Chondrocyte (in vitro differentiated cells): ENCODE measurements around the gene LRMDA. TPM values are rescaled to one million over a fixed set of nuclear protein-coding genes. Genes with fewer than 3 reads are reported as not detected.

Experiments
- DNase-seq: peaks from one replicate; pipeline ENCODE4 v3.0.0; 2021; ENCODE audit warnings: mixed read lengths, low spot score
- H3K27ac Mint-ChIP-seq: one replicate; pipeline ENCODE4 v1.8.0; 2021; ENCODE audit warnings: mild to moderate bottlenecking, moderate library complexity, mixed read lengths; ENCODE audit not compliant: unreplicated experiment
- H3K27me3 Mint-ChIP-seq: 2 replicates; pipeline ENCODE4 v1.8.0; 2021; ENCODE audit warnings: low read depth, mixed read lengths
- H3K36me3 Mint-ChIP-seq: 2 replicates; pipeline ENCODE4 v1.8.0; 2021; ENCODE audit warnings: low read depth, mixed read lengths
- H3K4me1 Mint-ChIP-seq: 2 replicates; pipeline ENCODE4 v1.8.0; 2021; ENCODE audit warnings: low read depth, mild to moderate bottlenecking, mixed read lengths
- H3K4me3 Mint-ChIP-seq: one replicate; pipeline ENCODE4 v1.8.0; 2021; ENCODE audit warnings: mild to moderate bottlenecking, moderate library complexity, mixed read lengths; ENCODE audit not compliant: unreplicated experiment
- H3K9me3 Mint-ChIP-seq: 2 replicates; pipeline ENCODE4 v1.8.0; 2021; ENCODE audit warnings: low read depth, mixed read lengths
- CTCF ChIP-seq: fragments of 200-600 bp; sonication (generic); IDR thresholded peaks from 2 replicates; pipeline ENCODE4 v1.5.0; 2021; ENCODE audit warnings: antibody characterized with exemption, mild to moderate bottlenecking, moderate library complexity
- total RNA-seq: library from RNA; stranded (reverse); gene quantifications from 3 replicates; pipeline ENCODE4 v1.2.1, GENCODE V29; 2021

Gene LRMDA
- total RNA-seq, 1 donor from 2014 or later: 2.8 TPM

DNA sequence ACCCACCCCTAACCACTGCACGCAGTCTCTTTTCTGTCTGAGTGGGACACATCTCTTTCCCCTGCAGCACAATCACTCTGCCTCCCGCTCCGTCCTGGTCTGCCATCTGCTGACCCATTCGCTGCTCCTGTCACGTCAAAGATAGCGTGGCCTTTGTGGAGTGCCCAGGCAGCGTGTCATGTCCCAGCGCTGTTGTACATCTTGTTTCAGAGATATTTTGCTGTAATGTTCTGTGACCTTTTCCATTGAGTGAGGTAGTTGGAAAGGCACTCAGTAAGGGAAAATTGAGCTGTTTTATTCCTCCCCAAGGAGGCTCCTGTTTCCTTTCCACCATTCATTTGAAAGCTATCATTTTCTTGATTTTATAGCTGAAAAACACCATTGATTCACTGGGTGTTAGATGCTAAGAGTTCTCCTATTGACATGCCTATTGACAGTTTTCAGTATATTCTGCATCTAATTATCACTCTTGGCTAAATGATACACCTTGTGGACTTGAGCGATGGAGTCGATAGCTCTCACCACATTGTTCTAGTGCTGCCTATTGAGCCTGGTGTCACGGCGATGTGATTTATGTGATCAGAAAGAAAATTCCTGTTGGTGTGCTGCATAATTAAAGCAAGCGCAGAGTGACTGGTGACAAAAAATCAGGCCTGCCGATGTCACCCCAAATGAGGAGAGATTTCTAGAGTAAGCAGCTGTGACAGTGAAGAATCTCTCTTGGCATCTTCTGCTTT lies 372.6 kb downstream of the LRMDA start:
- Mint-ChIP-seq H3K27ac (no peak overlapping the region), H3K27me3 (peaks cover 37% of the 10 kb centered on the region), H3K4me1 (no peaks in the 10 kb centered on the region), H3K36me3 (peaks cover 1% of the 10 kb centered on the region), H3K9me3 (no peaks in the 10 kb centered on the region), H3K4me3 (no peak overlapping the region)
- TF ChIP-seq CTCF: no peak
- no peak for DNase-seq

DNA sequence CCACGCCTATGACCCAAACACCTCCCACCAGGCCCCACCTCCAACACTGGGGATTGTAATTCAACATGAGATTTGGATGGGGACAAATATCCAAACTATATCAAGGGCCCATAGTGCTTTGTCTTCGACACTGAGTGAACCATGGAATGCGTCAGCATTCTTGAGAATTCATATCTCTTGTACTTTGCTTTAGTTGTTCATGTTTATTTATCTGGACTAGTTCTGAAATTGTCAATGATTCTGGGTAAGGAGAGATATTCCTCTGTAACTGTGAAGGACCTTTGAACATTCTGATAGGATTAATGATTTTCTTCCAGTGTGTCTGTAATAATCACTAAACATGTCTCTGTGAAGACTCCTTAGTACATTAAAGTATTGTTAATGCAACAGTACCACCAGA lies 374.8 kb downstream of the LRMDA start:
- Mint-ChIP-seq H3K27ac (no peak overlapping the region), H3K9me3 (no peaks in the 10 kb centered on the region), H3K36me3 (no peaks in the 10 kb centered on the region), H3K4me3 (no peak overlapping the region), H3K4me1 (no peaks in the 10 kb centered on the region), H3K27me3 (peaks cover 32% of the 10 kb centered on the region)
- DNase-seq: no peak
- no peak for TF ChIP-seq CTCF

GRCh38 chr10:75807456-75807855 lies 376.0 kb downstream of the LRMDA start:
- H3K4me3 Mint-ChIP-seq: no peak overlapping the region
- TF ChIP-seq CTCF: no peak
- no peak for DNase-seq
- H3K36me3 Mint-ChIP-seq: no peaks in the 10 kb centered on the region
- H3K27ac Mint-ChIP-seq: no peak overlapping the region
- H3K27me3 Mint-ChIP-seq: peaks cover 25% of the 10 kb centered on the region
- H3K4me1 Mint-ChIP-seq: no peaks in the 10 kb centered on the region
- H3K9me3 Mint-ChIP-seq: no peaks in the 10 kb centered on the region

GRCh38 chr10:75809003-75809402 lies 377.6 kb downstream of the LRMDA start:
- H3K27ac Mint-ChIP-seq: no peak overlapping the region
- no peaks in the 10 kb centered on the region for H3K9me3 Mint-ChIP-seq
- no peaks in the 10 kb centered on the region for H3K36me3 Mint-ChIP-seq
- DNase-seq: no peak
- peaks cover 27% of the 10 kb centered on the region for H3K27me3 Mint-ChIP-seq
- TF ChIP-seq CTCF: no peak
- H3K4me3 Mint-ChIP-seq: no peak overlapping the region
- no peaks in the 10 kb centered on the region for H3K4me1 Mint-ChIP-seq

DNA sequence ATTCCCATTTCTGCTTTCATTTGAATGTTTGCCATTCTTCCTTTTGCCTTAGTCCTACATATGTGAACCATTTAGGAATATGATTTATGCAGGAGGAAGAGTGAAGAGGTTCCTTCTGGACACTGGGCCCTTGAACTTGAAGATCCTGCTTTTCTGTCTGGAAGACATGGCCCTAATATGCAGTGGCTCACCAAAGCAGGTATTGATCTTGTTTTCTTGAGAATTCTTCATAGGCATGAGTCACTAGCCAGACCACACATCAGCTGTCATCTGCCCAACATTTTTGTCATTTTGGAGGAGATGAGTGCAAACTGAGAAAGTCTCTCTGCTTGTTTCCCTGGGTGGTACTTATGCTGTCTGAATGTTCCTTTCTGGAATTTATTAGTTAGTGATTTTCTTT lies 382.6 kb downstream of the LRMDA start:
- no peak overlapping the region for H3K27ac Mint-ChIP-seq
- no peak for TF ChIP-seq CTCF
- H3K36me3 Mint-ChIP-seq: no peaks in the 10 kb centered on the region
- DNase-seq: no peak
- no peak overlapping the region for H3K4me3 Mint-ChIP-seq
- no peaks in the 10 kb centered on the region for H3K9me3 Mint-ChIP-seq
- H3K4me1 Mint-ChIP-seq: no peaks in the 10 kb centered on the region
- peaks cover 47% of the 10 kb centered on the region for H3K27me3 Mint-ChIP-seq
